NCI-H2029 (cell line): Measurements from ENCODE around the gene MBOAT2.
A peak's percentile ranks its signal among the peaks of the same experiment; 100 is the strongest.

Experiments
- DNase-seq: peaks from one replicate; lab custom pipeline; 2025; lab: John Stamatoyannopoulos, UW

The MBOAT2 gene

DNA sequence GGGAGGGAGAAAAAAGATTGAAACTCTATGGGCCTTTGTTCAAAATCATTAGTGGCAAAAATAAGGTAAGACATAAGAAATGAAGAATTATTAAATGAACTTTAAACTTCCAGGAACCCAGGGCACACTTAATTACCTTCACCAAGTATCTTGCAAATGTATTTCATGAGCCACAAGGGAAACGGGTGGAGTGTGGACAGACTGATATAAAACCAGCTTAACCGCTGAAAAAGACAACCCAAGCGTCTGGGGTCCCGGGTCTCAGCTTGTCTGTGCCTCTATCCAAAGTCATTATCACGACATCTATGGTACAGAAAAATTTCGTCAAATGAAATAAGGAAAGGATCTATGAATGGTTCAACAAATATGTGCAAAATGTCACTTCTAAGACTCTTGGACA is 13.9 kb upstream of the MBOAT2 start:
- DNase-seq = no peak

DNA sequence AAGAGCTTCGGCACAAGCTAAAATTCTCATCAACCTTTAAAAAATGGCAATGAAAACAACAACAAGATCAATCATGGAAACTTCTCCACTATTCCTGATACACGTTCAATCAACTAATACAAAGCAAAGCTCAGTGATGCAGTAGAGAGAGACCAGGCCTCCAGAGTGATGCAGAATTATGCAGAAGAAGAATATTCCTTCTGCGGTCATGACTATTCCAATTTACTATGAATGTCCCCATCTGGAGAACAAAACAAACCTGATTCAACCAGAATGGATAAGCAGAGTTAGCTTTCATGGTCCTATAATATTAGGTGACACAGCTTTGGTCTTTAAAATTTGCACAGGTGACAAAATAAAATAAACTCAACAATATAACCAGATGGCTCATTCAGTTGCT is 12.5 kb upstream of the MBOAT2 start:
- DNase-seq = no peak

DNA sequence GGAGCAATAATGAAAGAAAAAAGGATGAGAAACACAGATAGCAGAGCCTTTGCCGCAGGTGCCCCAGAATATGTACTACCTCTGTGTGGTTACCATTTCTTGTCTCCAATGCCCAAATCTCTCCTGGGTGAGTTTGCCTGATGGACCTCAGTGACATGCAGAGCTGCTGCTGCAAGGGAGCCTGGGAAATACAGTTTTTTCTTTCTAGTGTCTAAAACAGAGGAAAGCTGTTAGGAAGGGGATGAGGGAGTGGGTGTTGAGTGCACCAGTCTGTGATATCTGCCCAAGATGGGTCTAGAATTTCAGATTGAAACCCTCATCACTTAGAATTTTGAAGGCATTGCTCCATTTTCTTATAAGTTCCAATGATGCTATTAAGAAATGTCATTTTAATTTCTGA is 9.9 kb upstream of the MBOAT2 start:
- no peak for DNase-seq

DNA sequence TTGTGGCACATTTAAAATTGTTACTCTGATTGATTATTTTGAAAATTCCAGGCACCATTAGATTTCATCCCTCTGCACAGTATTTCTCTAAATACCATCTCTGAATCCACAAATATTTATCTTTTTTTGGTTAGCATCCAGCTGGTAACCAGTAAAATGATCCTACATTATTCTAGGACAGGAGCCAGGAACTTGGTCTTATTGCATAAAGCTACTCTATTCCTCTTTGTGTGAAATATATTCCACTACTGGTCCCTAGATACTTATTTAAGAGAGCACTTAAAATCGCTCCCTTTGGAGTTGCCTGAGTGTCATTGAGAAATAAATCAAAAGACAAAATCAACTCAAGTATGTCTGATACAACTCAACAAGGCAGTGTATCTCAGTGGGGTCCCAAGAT is 7.4 kb upstream of the MBOAT2 start:
- DNase-seq = peak; percentile 66

DNA sequence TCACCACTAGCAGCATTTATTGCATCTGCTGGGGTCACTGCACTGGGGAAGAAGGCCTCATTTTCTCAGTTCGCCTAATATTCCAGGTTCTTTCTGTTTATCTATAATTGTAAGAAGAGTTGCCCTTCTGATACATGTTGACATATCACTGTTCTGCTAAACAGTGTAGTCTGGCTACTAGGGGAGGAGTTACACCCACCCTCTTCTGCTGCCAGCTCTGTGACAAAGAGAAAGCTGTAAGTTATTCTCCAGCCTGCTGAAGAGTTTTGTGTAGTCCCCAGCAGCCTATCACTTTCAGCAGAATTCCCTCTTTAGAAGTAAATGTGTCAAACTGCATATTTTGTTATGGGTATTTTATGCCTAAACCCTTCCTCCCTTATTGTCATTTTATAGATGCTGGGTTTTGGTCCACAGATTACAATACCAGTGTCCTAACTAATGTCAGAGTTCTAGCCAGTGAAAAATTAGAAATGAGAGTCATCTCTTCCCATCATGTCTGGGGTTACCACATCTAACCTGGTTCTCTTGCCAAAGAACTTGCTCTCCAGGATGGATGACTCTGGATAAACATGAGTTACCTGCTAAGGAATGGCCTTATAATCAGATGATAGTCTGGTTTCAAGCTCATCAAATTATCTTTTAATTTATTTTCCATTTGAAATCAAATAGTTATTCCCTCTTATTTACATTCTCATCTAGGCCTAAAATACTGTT is 5.6 kb upstream of the MBOAT2 start:
- no peak for DNase-seq

DNA sequence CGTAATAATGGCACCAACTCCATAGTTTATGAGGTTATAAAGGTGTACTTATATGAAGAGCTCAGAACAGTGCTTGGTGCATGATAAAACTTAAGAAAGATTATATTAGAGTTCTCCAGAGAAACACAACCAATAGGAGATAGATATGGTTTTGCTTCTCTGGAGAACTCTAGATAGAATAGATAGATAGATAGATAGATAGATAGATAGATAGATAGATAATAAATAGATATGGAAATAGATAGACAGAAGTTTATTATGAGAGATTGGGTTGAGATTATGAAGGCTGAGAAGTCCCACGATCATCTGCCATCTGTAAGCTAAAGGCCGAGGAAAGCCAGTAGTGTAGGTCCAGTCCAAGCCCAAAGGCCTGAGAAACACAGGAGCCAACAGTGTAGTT is 2.9 kb upstream of the MBOAT2 start:
- no peak for DNase-seq

DNA sequence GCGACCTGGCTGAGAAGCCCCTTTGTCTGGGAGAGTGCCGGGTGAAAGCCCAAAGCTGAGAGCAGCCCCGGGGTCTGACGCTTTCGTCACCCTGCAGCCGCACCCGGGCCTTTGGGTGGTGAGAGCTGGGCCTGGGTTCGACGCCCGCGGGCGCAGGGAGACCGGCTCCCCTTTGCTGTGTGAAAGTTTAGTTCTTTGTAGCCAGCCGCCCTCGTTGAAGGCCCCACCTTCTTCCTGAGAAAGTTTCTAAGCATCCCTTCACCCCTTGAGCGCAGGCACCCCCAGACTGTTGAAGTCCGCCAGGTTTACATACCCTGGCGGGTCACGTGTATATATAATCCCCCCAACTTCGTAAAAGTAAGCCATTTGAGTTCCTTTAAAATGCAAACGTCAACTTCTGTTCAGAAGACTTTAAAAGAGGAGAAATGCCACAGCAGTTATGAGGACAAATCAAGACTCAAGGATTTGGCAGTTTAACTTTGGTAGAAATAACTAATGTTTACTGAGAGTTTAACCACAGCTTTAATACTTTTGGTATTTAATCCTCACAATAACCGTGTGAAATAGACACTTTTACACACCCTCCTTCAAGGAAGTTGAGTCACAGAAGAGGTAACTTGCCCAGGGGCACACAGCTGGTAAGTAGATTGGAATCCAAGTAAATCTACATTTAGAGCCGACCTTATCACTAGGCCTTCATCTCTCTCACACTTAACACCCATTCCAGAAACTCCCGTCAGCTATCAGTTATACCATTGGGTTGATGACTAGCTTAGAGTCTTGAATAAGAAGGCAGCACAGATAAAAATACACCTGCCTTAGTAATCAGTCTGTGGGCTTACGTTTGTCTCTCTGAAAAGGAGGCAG is 1.1 kb upstream of the MBOAT2 start:
- no peak for DNase-seq

DNA sequence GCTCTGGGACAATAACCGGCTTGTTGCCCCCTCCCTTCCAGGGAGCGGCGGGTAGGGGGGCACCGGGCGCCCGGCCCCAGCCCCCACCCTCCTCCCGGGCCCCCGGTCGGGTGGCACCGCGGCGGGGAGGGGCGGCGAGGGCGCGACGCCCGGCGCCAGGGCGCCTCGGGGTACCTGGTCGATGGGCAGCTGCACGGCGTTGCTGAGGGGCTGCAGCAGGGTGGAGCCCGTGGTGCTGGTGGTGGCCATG is 193 bp downstream of the MBOAT2 start:
- no peak for DNase-seq

DNA sequence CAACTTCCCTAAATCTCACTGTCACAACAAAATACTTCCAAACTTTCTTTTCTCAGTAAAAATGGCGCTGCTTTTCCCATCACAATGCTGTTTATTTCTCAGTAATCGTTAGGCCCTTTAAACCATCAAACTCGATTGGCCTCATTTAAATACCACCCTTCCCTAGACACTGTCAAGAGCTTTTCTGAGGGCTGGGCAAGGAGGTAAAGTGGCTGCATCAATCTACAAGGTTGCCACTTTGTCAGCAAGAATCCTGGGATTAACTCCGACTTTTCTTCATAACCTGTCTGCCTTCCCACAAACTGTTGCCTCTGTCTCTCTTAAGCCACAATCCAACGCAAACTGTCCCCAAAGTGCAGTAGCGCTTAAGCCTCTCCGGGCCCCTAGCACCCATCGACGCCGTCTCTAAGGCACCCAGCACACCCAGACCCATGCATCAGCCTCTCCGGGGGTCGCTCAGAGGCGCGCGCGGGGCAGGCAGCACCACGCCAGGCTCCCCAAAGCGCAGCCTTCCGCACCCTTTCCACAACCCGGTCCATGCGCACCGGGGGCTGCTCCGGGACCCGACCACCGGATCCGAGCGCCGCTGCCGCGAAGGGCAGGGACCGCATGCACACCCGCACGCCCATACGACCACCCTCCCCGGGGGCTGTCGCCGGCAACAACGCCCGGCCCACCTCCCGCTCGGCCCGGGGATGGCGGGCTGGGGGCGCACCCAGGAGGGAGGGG is 683 bp downstream of the MBOAT2 start:
- DNase-seq = no peak

DNA sequence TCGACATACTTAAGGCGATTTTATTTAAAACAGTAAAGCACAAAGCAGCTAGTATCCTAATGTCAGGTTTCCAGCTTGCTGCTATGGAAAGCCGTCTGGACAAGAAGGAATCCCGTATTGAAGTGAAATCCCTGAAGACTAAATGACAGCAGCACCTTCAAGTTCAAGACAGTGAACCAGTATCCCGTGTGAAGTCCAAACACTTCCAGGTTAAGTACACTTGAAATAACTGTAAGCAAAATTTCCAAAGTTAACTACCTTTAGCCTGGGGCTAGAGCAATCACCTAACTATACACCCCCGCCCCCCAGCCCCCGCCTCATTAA is 1.2 kb downstream of the MBOAT2 start:
- DNase-seq = no peak

DNA sequence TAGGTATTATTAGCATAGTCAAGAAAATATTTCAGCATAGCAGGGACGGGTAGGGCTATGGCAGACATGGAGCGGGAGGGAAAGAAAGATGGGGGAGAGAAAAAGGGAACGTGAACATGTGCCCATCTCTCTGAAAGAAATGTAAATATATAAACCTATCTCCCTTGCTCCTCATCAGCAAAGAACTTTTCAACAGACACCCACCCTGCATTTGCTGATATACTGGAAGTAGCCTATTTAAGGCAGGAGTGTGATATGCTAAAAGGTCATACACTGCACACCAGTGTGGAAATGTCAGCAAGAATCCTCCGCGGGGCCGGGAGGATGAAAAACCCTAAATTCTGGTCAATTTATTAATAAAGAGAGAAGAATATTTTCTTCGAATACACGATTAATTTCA is 1.7 kb downstream of the MBOAT2 start:
- no peak for DNase-seq

DNA sequence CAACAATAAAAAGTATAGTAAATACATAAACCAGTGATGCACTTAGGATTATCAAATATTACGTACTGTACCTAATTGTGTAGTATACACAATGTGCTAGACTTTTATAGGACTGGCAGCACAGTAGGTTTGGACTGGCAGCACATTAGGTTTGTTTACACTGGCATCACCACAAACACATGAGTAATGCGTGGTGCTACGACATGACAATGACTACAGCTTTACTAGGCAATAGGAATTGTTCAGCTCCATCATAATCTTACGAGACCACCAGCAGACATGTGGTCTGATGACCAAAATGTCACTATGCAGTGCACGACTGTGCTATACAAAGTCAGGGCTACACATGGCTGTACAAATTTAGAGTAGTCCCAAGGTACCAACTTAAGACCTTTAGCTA is 2.3 kb downstream of the MBOAT2 start:
- DNase-seq = peak; percentile 26

DNA sequence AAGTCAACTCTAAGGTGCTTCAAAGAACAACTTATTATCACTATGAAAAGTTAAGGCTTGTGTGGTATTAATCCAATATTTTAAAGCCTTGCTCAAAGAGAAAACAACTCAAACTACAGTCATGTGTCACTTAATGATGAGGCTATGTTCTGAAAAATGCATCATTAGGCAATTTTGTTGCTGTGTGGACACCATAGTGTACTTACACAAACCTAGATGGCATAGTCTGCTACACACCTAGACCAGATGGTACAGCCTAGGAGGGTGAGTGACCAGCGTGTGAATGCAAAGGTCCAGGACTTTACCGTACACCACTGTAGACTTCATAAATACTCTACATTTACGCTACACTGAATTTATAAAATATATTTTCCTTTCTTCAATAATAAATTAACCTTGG is 3.0 kb downstream of the MBOAT2 start:
- no peak for DNase-seq

DNA sequence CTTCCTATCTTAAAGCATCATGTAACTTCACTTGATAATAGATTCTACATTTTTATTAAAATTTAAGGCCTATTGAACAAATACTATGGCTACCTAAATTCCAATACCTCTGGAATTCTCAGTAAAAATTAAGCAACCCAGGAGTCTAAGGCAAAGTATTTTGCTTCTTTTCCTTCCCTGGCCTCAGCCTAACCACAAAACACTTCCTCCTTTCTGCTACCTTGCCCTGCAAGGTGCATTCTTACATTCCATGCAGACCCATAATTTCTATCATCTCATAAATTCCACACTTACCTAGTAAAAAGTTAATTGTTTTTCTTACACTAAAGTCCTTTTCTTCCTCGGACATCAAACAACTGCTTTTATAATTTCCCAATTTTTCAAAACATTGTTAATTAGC is 3.7 kb downstream of the MBOAT2 start:
- no peak for DNase-seq

DNA sequence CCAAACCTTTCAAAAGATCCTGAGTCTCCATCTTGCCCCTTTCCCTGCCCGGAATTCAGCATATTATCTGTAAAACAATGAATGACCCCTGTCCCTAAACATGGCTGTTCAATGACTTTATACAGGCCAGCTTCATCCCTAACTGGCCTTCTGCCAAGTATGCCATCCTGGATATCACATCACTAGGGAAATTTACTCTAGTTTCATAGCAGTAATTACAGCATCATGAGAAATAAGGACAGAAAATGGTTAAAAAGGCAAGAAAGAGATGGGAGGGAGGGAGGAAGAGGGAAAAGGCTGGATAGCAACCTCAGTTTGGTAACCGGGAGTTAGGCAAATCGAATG is 4.4 kb downstream of the MBOAT2 start:
- no peak for DNase-seq

DNA sequence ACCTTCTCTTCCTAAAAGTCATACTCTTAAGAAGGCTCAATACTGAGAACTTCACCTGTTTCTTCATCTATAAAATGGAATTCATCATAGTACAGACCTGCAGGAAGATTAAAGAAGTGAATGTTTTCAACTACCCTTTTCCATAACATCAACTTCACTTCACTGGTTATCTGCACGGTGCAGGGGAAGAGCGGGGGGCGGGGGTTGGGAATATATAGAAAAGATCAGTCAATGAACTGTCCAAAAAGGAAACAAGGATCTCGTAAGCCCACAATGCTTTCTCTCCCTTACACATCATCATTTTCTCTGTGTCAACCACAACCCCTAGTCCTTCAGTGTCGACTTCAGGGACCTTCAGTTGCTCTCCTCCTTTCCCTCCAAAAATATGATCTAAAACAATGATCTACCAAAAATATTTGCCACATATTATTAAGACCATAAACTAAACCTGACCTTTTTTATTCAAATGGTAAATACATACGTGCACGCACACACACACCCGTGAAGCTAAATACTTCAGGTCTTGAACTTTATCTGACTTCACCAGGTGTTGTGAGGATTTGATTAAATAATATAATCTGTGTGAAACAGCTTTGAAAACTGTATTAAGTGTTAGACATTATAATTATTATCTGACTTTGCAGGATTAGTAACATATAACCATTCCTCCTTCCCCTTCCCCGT is 4.9 kb downstream of the MBOAT2 start:
- DNase-seq = no peak

DNA sequence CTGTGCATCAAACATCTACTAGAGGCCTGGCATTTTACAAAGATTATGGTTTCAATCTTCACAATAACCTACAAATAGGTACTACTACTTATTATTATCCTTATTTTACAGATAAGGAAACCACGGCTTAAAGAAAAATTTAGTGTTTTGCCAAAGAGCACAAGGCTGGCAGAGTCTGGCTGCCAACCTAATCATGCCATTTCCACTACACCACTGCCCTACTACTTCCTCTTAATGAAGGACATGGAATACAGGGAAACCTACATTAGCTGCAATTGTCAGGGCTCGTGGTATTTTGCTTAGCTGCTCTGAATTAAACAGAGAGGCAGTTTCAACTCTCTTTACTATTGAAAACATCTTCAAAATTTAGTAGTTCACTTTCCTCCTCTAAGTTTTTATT is 5.9 kb downstream of the MBOAT2 start:
- no peak for DNase-seq

DNA sequence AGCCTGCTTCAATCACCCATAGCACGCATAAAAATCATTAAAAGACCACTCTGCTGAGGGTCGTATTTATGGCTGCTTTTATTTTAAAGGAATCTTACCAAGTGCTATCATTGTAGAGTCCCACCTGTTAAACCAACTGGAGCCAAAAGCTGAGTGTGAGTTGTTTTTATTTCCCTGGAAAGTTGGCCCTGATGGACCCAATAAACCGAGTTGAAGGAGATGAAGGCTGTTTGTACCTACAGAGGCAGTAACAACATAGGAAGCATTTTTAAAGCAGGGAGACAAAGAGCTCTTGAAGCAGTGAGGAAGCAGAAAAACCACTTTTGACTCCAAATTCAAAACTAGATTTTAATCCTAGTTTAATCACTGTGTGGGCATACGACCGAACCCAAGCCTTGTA is 6.4 kb downstream of the MBOAT2 start:
- no peak for DNase-seq

DNA sequence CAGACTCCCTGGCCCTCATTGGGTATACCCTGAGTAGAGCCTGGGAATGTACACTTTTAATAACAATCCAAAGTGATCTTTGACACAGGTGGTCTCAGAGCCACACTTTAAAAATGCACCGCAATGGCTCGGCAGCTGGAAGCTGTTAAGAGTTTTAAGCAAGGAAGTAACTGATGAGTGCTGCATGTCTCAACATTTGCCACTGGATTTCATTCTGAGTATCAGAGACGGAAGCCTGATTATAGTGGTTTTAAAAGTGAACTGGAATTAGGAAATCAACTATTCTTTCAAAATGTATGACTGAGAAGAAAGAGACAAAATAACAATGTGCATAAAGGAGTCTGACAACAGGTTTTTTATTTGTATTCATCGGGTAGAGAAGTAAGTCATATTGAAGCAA is 7.5 kb downstream of the MBOAT2 start:
- DNase-seq = no peak

DNA sequence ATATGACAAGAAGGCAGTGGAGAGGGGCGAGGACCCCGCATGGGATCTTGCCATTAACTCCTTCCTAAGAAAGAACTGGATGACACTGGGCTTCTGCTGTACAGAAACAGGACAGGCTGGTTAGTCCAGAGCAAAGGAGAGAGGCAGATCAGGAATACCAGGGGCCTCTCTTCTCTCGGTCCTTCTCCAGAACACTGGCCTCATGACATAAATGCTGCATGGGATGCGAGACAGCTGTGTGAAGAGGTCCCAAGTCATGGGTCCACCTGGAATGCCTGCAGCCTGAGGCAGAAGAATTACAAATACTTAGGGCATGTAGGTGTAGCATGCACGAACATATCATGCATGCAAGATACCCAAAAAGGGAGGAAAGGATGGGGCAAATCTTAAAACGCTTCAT is 9.1 kb downstream of the MBOAT2 start:
- no peak for DNase-seq

DNA sequence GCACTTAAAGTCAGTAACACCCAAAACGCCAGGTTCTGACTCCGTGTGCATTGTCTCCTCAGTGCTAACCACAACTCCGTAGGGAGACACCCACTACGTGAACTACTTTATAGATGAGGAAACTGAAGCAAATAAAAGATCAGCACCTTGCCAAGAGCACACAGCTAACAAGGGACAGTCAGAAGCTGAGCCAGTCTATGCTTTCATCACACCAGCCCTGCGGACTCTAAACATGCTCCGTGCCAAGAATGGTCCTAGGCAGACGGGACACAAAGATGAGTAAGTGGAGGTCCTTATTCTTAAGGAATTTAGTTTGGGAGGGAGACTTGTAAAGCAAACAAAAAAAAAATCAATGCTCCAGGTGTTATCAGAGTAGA is 9.6 kb downstream of the MBOAT2 start:
- no peak for DNase-seq

DNA sequence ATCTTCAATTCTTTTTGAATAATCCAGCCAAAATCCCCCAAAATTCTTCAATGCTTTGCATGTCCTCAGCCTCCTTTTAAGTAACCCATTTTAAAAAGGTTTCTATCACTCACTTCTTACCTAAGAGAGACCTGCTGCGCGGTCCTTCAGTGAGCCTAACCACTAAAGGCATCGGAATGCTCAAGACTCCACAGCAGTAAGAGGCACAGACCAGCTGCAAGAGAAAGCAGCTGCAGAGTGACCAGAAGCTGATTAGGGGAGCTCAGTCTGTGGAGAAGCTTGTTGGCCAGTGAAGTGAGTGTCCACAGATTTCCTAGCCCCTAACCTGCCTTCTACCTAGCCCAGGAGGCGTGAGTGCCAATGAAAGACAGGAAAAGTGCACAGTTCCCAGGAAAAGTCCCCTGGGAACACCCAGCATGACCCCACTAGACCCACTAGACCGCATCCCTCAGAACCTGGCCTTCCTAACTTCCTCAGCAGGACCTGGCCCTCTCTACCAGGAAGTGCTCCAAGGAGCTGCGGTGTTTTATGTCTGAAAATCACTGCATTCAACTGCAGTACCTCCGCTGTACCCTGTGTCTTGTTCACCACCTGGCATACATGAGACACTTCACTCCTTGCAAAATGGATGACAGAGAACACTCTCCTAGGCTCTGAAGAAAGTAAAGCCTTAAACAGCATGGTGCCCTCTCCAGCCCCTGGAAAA is 10.1 kb downstream of the MBOAT2 start:
- no peak for DNase-seq
